KMS-11 (cell line): ENCODE results near the gene BRINP2.

Experiments used
- H2AFZ ChIP-seq: fragments of 200-600 bp; sonication (generic); 2 replicates; pipeline ENCODE4 v1.6.1; 2016; ENCODE audit warnings: antibody characterized with exemption, mixed run types, low read depth
- H3K27ac ChIP-seq: fragments of 200-600 bp; sonication (generic); 2 replicates; pipeline ENCODE4 v1.6.1; 2016; ENCODE audit warnings: mild to moderate bottlenecking, mixed run types
- H3K27me3 ChIP-seq: fragments of 200-600 bp; sonication (generic); 2 replicates; pipeline ENCODE4 v1.6.1; 2017; ENCODE audit warnings: mild to moderate bottlenecking, low read depth, mixed run types, moderate library complexity; ENCODE audit not compliant: insufficient read depth
- H3K36me3 ChIP-seq: fragments of 200-600 bp; sonication (generic); 2 replicates; pipeline ENCODE4 v1.6.1; 2017; ENCODE audit warnings: mild to moderate bottlenecking, mixed run types; ENCODE audit not compliant: insufficient read depth
- H3K4me1 ChIP-seq: fragments of 200-600 bp; sonication (generic); 2 replicates; pipeline ENCODE4 v1.6.1; 2016; ENCODE audit warnings: mild to moderate bottlenecking, low read depth, mixed run types; ENCODE audit not compliant: poor library complexity, severe bottlenecking
- H3K4me2 ChIP-seq: fragments of 200-600 bp; sonication (generic); 2 replicates; pipeline ENCODE4 v1.7.0; 2016; ENCODE audit warnings: mild to moderate bottlenecking, mixed run types
- H3K4me3 ChIP-seq: fragments of 200-600 bp; sonication (generic); IDR thresholded peaks from 2 replicates; pipeline ENCODE4 v1.6.1; 2017; ENCODE audit warnings: low read depth, low read length, mixed read lengths; ENCODE audit not compliant: insufficient read depth
- H3K79me2 ChIP-seq: fragments of 200-600 bp; sonication (generic); 2 replicates; pipeline ENCODE4 v1.6.1; 2016; ENCODE audit warnings: low read depth, mixed run types; ENCODE audit not compliant: insufficient read depth
- H3K9ac ChIP-seq: fragments of 200-600 bp; sonication (generic); 2 replicates; pipeline ENCODE4 v1.6.1; 2016; ENCODE audit warnings: mild to moderate bottlenecking, mixed run types
- H4K20me1 ChIP-seq: fragments of 200-600 bp; sonication (generic); 2 replicates; pipeline ENCODE4 v1.6.1; 2016; ENCODE audit warnings: mild to moderate bottlenecking, mixed run types; ENCODE audit not compliant: insufficient read depth
- CTCF ChIP-seq: fragments of 200-600 bp; sonication (generic); conservative IDR thresholded peaks from 2 replicates; pipeline ENCODE4 v1.6.1; 2017; ENCODE audit warnings: low read depth, mild to moderate bottlenecking, antibody characterized with exemption, low read length, moderate library complexity, mixed read lengths

The BRINP2 gene

GRCh38 chr1:177170756-177171535 is at the start of gene BRINP2:
BRINP2 (plus strand) TSS chr1:177170958; CDS start chr1:177229877, 58,919 bp downstream.
- Histone ChIP-seq H3K4me2 (peak within 1 kb of the TSS; percentile 95), H3K27ac (no peak within 1 kb of the TSS), H3K27me3 (no peaks in the 10 kb centered on the region), H3K9ac (peak within 1 kb of the TSS; percentile 35; the same call in 1 of the 2 replicates), H3K36me3 (no peaks in the 10 kb centered on the region), H3K4me3 (peak within 1 kb of the TSS; percentile 91), H3K79me2 (peaks cover 7% of the 10 kb centered on the region; the same call in 1 of the 2 replicates), H3K4me1 (peaks cover 57% of the 10 kb centered on the region), H2AFZ (peak within 1 kb of the TSS; percentile 76), H4K20me1 (no peaks in the 10 kb centered on the region)
- TF ChIP-seq CTCF, result peak; percentile 12; the same call in 1 of the 2 replicates

GRCh38 chr1:177122461-177123251 is 48.1 kb upstream of the BRINP2 start:
- no peak for TF ChIP-seq CTCF
- Histone ChIP-seq H3K4me3 (no peak overlapping the region), H4K20me1 (no peaks in the 10 kb centered on the region), H3K9ac (no peak overlapping the region), H3K36me3 (no peaks in the 10 kb centered on the region), H3K4me1 (no peaks in the 10 kb centered on the region), H3K79me2 (no peaks in the 10 kb centered on the region), H3K27ac (no peak overlapping the region), H2AFZ (no peak overlapping the region), H3K4me2 (no peak overlapping the region), H3K27me3 (no peaks in the 10 kb centered on the region)

GRCh38 chr1:177124577-177125278 is 46.0 kb upstream of the BRINP2 start:
- no peaks in the 10 kb centered on the region for H4K20me1 ChIP-seq
- no peaks in the 10 kb centered on the region for H3K79me2 ChIP-seq
- H2AFZ ChIP-seq, result no peak overlapping the region
- no peaks in the 10 kb centered on the region for H3K4me1 ChIP-seq
- no peaks in the 10 kb centered on the region for H3K27me3 ChIP-seq
- H3K9ac ChIP-seq, result no peak overlapping the region
- no peak overlapping the region for H3K4me3 ChIP-seq
- no peak overlapping the region for H3K27ac ChIP-seq
- no peaks in the 10 kb centered on the region for H3K36me3 ChIP-seq
- TF ChIP-seq CTCF, result no peak
- no peak overlapping the region for H3K4me2 ChIP-seq

- Histone ChIP-seq H3K27me3 (no peaks in the 10 kb centered on the region), H3K4me1 (no peaks in the 10 kb centered on the region), H3K79me2 (no peaks in the 10 kb centered on the region), H3K27ac (no peak overlapping the region), H2AFZ (no peak overlapping the region), H3K36me3 (no peaks in the 10 kb centered on the region), H4K20me1 (no peaks in the 10 kb centered on the region), H3K4me3 (no peak overlapping the region), H3K9ac (no peak overlapping the region), H3K4me2 (no peak overlapping the region)
- no peak for TF ChIP-seq CTCF
Observed at GRCh38 chr1:177126267-177126666, 44.5 kb upstream of the BRINP2 start.
